Urinary bladder (tissue), 4 donors: Measurements from ENCODE around the gene CWC15. TPM values are rescaled to one million over a fixed set of nuclear protein-coding genes. Genes with fewer than 3 reads are reported as not detected.

Source experiments
- DNase-seq: peaks from one replicate; pipeline ENCODE4 v3.0.0-alpha.2; 2015; ENCODE audit errors: extremely low spot score
- H3K27ac ChIP-seq: one replicate; pipeline ENCODE4 v1.5.1; 2013; ENCODE audit warnings: low read depth, mild to moderate bottlenecking, moderate library complexity
- H3K36me3 ChIP-seq: one replicate; pipeline ENCODE4 v1.6.1; 2013; ENCODE audit warnings: mild to moderate bottlenecking, moderate library complexity; ENCODE audit not compliant: insufficient read depth
- H3K4me1 ChIP-seq: one replicate; pipeline ENCODE4 v1.6.1; 2013; ENCODE audit warnings: mild to moderate bottlenecking, moderate library complexity; ENCODE audit not compliant: insufficient read depth
- H3K4me3 ChIP-seq: one replicate; pipeline ENCODE4 v1.5.1; 2013; ENCODE audit warnings: low read depth, low read length
- WGBS: extraction: QIAGEN DNeasy Blood & Tissue Kit; methylation state at CpG from one replicate; pipeline ENCODE4 v1.1.7; 2013; 5-methylcytosine and 5-hydroxymethylcytosine counted together
- polyA plus RNA-seq: library from polyadenylated mRNA; stranded (reverse); fragments of 200-250 nt; gene quantifications from one replicate; pipeline ENCODE4 v1.2.3, GENCODE V29; 2013
- total RNA-seq: library from RNA; depleted of rRNA; stranded (reverse); fragments of >200 nt; gene quantifications from one replicate; pipeline ENCODE4 v1.2.3, GENCODE V29; 2014
- donor health status: healthy with polysubstance abuse.
- donor health status: healthy.

Gene CWC15
- total and polyA plus RNA-seq, 2 donors = 42.8 to 55.6 TPM

DNA sequence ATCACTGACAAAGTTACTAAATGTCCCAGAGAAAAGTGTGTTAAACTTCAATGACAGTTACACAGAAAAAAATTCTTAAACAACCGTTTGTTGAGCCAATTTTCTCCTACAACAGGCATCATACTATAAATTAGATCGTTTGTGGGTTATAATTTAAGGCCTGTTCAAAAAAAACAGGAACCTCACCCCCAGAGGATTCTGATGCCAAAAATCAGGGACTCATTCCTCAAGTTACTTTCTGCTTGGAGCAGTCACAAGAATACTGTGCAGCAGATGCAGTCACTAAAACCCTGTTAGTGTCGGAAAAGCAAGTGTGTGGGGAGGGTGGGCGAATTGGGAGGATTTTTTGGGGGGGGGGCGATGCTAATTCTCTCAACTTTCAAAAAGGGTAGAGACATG is 657 bp downstream of the CWC15 start:
- Histone ChIP-seq H3K36me3 (peaks cover 9% of the 10 kb centered on the region), H3K27ac (no peak overlapping the region), H3K4me3 (peak overlapping the region; percentile 90), H3K4me1 (no peaks in the 10 kb centered on the region)
- 6% methylated on average over 5 of the region's 5 CpGs for WGBS
- no peak for DNase-seq

DNA sequence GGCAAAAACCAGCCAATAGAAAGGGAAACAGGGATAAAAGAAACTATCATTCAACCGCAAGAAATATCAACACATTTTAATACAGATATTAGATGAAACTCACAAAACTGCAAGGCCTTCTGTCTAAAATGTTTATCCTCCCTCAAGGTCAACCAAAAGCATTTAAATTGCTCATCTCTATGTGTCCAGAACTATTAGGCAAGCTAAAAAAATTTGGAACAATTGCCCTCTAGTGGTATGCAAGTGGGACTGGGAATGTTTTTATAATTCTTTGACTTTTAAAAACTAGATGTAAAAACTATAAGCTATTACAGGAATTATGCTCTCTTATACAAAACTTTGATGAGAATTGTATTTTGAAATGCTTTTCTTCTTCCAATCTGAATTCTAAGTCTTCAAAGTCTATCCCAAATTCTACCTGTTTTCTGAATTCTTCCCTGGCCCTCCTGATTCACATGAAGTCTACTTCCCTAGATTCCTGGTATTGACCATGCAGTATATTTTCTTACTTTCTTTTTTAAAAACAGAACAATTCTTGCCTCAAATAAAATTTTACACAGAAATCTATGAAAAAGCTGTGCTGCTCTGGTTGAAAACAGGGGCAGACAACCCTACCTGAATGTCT is 4.9 kb downstream of the CWC15 start:
- no peak for DNase-seq
- 90% methylated on average over 1 of the region's 1 CpG for WGBS
- H3K4me3 ChIP-seq = no peak overlapping the region
- H3K4me1 ChIP-seq = no peaks in the 10 kb centered on the region
- H3K27ac ChIP-seq = no peak overlapping the region
- peaks cover 14% of the 10 kb centered on the region for H3K36me3 ChIP-seq

DNA sequence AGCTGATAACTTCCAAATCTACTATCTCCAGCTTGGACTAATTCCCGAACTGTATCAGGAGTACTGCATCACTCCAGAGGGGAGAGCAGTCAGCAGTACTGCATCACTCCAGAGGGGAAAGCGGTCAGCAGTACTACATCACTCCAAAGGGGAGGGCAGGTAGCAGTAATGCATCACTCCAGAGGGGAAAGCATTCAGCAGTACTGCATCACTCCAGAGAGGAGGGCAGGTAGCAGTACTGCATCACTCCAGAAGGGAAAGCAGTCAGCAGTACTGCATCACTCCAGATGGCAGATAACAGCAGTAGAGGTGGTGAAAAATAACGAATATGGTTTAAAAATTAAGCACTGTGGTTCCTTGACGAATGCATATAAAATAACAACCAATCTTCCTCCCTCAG is 8.4 kb downstream of the CWC15 start:
- DNase-seq = no peak
- Histone ChIP-seq H3K4me1 (no peaks in the 10 kb centered on the region), H3K36me3 (peaks cover 10% of the 10 kb centered on the region), H3K4me3 (no peak overlapping the region), H3K27ac (no peak overlapping the region)
- 87% methylated on average over 4 of the region's 4 CpGs for whole genome bisulfite sequencing

DNA sequence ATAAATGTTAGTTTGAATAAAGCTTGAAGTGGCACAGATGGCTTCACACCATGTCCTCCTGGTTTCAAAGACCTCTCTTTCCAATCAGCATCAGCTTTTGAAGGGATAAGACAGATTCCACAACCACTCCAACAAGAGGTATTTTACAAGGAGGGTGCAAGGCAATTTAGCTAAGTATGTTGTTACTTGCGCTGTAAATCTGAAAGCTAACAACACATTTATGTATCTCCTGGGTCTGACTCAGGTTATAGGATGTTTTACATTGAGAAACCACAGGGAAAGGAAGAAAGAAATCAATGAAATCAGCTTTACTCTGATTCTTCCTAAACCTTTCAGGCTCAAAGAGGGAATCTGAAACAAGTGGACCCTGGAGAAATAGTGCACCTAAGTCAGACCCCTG is 12.1 kb downstream of the CWC15 start:
- 90% methylated on average over 1 of the region's 1 CpG for WGBS
- Histone ChIP-seq H3K4me1 (no peaks in the 10 kb centered on the region), H3K4me3 (no peak overlapping the region), H3K27ac (no peak overlapping the region), H3K36me3 (peaks cover 4% of the 10 kb centered on the region)
- DNase-seq = no peak

DNA sequence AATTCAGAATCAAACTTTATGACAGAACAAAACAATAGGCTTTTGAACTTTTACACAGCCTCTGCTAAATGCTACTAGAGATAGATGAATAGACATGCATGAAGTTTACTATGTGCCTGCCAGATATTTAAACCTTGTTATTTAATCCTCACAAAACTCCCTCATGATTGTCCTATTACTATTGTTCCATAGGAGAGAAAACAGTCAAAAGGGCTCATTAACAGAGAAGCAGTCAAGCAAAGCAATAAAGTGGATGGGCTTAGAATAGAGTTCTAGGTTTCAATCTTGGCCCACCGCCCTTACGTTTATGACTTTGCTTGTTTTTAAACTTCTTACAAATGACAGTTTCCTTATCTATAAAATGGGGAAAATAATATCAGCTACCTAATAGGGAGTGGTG is 12.9 kb downstream of the CWC15 start:
- H3K27ac ChIP-seq = no peak overlapping the region
- H3K4me1 ChIP-seq = no peaks in the 10 kb centered on the region
- H3K36me3 ChIP-seq = peaks cover 4% of the 10 kb centered on the region
- DNase-seq = no peak
- WGBS = 87% methylated on average over 2 of the region's 2 CpGs
- H3K4me3 ChIP-seq = no peak overlapping the region

DNA sequence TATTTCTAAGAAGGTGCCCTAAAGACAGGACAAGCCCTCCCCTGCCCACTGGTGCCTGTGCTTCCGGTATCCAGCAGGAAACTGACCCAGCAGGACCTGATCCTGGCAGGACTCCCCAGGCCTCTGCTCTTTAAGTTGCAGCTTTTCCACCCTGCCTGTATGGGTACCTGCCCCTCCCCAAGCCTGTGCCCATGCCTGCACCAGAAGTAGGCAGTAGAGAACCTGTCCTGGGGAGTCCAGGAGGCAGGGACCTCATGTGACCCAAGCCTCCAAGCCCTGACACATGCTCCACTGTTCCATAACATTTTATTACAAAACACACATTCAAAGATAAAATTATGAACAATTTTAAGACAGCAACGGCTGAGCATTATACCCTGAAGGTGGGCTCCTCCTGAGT is 14.2 kb downstream of the CWC15 start:
- Histone ChIP-seq H3K4me3 (no peak overlapping the region), H3K4me1 (no peaks in the 10 kb centered on the region), H3K36me3 (peaks cover 1% of the 10 kb centered on the region), H3K27ac (no peak overlapping the region)
- WGBS = 81% methylated on average over 2 of the region's 2 CpGs
- no peak for DNase-seq

DNA sequence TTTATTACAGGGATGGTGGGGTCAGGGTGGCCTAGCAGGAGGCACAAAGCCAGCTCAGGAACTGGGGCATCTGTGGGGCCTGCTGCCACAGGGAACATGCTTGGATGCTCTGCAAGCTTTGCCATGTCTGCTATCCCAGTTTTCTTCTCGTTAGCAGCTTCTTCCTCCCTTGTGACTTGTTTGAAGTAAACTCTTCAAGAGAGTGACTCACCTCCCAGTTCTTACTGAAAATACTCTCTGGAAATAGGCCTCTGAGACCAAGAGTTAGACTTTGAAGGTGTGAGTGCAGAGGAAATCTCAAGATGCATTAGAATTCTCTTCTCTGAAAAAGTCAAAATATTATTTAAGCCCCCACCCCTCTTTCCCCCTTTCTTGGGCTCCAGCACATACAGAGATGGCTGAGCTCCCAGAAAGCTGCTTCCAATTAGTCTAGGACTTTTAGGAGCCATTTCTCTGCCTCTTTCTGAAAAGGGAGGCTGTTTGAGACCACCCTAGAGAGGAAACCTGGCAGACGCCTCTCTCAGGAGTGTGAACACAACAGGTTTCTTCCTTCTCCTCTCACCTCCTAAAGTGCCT is 15.1 kb downstream of the CWC15 start:
- DNase-seq = no peak
- no peak overlapping the region for H3K27ac ChIP-seq
- no peaks in the 10 kb centered on the region for H3K36me3 ChIP-seq
- no peaks in the 10 kb centered on the region for H3K4me1 ChIP-seq
- H3K4me3 ChIP-seq = no peak overlapping the region
- WGBS = 46% methylated on average over 2 of the region's 2 CpGs

DNA sequence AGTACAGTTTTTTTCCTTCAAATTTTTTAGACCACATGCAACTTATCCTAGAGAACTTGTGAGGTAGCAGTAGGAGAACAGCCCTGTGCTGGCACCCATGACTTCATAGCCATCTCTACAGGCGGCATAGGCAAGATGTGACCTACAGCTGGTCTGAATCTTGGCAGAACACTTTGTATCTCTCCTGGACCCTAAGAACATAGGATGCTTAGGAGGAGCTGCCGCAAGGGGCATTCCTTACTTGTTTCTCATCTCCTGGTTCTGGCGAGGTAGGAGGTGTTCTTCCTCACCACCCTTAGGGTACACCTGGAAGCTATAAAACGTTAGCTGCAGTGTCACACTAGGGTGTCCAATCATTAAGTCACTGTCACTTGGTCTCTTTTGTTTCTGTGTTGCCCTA is 16.4 kb downstream of the CWC15 start:
- H3K4me3 ChIP-seq = no peak overlapping the region
- H3K4me1 ChIP-seq = no peaks in the 10 kb centered on the region
- 53% methylated on average over 4 of the region's 4 CpGs for WGBS
- DNase-seq = no peak
- H3K27ac ChIP-seq = no peak overlapping the region
- H3K36me3 ChIP-seq = no peaks in the 10 kb centered on the region

DNA sequence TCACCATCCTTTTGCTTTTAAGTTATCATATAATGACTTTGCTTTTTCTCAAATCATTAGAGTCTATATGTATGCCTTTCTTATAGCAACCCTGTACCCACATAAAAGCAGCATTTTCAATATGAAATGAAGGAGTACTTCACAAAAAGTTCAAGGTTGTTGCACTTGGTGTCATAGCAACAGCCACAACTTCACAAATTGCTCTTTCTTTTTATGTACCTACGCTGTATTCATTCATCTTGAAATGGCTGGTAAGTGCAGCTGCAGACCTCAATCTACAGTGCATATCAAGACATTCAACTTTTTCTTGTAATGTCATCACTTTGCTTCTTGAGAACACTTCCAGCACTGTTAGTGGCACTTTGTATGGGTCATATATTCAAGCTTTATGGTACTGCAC is 18.6 kb downstream of the CWC15 start:
- H3K27ac ChIP-seq = no peak overlapping the region
- no peak for DNase-seq
- H3K36me3 ChIP-seq = no peaks in the 10 kb centered on the region
- 90% methylated on average over 1 of the region's 1 CpG for WGBS
- H3K4me1 ChIP-seq = no peaks in the 10 kb centered on the region
- no peak overlapping the region for H3K4me3 ChIP-seq

DNA sequence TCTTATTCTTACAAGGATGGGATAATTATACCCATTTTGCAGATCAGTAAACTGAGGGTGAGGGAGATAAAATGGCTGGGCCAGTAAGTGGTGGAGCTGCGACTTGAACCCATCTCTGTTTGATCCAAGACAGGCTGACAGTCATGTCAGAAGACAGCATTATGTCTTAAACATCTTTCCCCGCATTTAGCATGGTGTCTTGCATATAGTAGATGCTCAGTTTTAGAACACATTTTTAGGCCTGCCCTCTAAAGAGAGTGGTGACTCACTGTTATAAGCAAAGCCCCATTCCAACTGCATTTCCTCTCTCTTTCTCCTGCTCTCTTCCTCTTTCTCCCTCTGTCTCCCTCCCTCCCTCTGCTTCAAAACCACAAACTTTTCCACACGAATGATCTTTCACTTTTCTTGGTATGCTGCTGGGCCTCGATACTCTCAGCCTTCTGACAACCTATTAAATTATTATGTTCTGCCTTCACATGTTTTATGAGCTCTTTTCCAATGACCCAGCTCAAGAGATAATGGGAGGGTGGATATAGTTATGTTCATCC is 25.2 kb downstream of the CWC15 start:
- Histone ChIP-seq H3K27ac (no peak overlapping the region), H3K4me3 (no peak overlapping the region), H3K36me3 (no peaks in the 10 kb centered on the region), H3K4me1 (no peaks in the 10 kb centered on the region)
- no peak for DNase-seq
- 50% methylated on average over 4 of the region's 4 CpGs for WGBS

DNA sequence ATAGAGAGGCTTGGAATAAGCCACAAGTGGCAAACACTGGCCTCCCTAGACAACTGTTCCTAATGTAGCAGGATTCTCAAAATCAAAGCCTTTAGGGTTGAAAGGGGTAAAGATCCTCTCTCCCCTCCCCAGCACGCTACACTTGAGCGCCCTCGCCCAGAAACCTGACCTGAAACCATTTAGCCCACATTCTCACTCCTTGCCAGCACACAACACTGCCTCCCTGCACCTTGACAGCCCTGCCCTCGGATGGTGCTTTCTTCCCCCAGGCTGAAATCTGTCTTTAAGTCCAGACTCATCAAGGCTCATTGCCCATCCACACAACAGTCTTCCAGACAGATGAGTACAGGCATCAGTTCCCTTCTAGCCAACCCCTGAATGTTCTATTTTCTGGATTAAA is 26.5 kb downstream of the CWC15 start:
- no peaks in the 10 kb centered on the region for H3K4me1 ChIP-seq
- H3K27ac ChIP-seq = no peak overlapping the region
- H3K36me3 ChIP-seq = no peaks in the 10 kb centered on the region
- DNase-seq = no peak
- no peak overlapping the region for H3K4me3 ChIP-seq
- 90% methylated on average over 4 of the region's 4 CpGs for WGBS

DNA sequence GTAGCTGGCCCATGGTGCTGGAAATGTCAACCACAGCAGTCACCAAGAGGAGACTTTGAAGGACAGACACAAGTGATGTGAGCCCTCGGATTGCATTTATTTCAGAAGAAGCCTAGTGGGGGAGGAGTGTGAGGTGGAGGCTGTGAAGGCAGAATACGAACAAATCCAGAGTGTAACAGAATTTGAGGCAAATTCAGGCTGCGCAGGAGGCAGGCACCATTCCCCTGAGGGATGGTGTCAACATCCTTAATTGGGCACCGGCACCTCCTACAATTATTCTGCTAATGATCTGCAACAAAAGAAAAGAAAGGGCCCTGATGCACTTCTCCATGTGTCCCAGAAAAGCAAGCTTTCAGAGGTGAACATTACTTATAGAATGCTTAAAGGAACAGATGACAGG is 32.2 kb downstream of the CWC15 start:
- DNase-seq = no peak
- 85% methylated on average over 4 of the region's 4 CpGs for WGBS
- no peak overlapping the region for H3K27ac ChIP-seq
- H3K36me3 ChIP-seq = no peaks in the 10 kb centered on the region
- H3K4me1 ChIP-seq = peaks cover 2% of the 10 kb centered on the region
- H3K4me3 ChIP-seq = no peak overlapping the region

DNA sequence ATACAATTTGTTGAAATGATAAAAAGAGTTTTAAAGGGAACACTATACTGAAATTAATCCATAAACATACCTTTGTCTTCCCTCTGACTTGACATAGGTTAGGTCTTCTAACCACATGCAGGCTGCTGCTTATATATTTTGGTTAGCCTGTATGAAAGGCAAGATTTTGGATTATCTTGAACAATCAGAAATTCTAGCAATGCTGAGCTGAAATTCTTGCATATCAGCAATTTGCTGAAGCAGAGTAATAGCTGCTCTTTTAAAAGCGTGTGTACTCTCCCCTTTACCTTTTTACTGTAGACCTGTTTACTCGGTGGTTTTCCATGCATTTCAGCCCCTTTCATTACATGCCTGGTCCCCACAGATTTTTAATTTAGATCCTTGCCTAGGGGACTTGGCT is 34.0 kb downstream of the CWC15 start:
- DNase-seq = no peak
- Histone ChIP-seq H3K4me3 (no peak overlapping the region), H3K27ac (no peak overlapping the region), H3K4me1 (peaks cover 2% of the 10 kb centered on the region), H3K36me3 (no peaks in the 10 kb centered on the region)
- WGBS = 93% methylated on average over 2 of the region's 2 CpGs

DNA sequence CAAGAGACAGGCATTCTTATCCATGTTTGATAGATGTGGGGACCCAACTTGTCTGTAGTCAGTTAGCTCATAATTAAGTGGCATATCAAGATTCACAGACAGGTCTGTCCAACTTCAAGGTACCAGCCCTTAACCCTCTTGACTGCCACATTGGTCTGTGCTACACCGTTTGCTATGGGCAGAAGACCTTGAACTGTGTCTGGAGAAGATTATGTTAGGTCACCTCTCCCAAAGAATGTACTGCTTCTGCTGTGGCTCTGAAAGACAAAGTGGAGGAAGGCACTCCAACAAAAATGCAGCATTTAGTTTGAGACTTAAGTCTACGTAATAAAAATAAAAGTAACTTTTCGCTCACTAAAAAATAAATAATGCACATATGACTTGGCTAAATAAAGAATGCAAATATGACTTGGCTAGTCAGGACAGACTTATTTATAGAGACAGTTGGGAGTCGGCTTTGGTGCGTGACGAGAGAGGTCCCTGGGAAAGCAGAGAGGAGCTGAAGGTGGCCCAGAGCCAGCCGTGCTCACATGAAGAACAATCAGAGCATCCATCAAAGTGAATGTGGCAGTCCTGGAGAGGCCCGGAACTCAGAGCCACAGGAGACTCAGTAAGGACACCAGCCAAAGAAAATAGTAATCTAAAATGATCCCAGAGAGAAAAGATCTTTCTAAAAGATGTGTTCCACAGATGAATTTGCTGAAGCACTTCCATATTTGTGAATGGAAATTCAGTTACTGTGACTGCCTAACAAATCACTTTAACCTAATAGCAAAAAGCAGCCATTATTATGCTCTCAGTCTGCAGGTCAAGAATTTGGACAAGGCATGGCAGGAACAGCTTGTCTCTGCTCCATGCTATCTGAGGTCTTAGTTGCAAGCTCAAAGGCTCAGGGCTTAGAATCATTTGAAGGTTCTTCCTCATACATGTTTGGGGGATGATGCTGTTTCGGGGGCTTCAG is 35.0 kb downstream of the CWC15 start:
- H3K4me1 ChIP-seq = peaks cover 2% of the 10 kb centered on the region
- no peaks in the 10 kb centered on the region for H3K36me3 ChIP-seq
- H3K4me3 ChIP-seq = no peak overlapping the region
- no peak for DNase-seq
- no peak overlapping the region for H3K27ac ChIP-seq
- WGBS = 30% methylated on average over 9 of the region's 9 CpGs
